ENCODE data around the gene POLR3H. TPM values are rescaled to one million over a fixed set of nuclear protein-coding genes. Genes with fewer than 3 reads are reported as not detected.

The POLR3H gene
- total and polyA plus RNA-seq, 2 donors (not counting 1 experiment from before 2014, with no cell fraction given) = 12.4 to 32.1 TPM

DNA sequence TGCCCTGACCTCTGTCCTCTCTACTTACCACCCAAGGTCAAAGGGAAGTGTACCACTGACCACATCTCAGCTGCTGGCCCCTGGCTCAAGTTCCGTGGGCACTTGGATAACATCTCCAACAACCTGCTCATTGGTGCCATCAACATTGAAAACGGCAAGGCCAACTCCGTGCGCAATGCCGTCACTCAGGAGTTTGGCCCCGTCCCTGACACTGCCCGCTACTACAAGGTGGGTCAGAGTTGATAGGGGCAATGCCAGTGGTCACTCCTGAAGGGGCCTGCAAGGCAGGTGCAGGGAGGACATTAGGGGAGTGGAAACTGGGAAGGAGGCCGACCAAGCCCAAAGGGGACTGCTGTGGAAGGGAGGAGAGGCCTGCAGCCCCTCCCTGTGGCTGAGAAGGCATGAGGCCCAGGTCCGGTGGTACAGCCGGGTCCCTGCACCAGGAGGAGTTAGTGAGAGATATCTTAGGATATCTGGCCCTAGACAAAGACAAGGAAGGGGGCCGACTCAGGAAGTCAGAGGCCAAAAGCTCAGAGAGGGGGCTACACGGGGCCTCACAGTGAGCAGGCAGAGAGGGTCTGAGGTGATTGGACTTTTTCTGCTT lies 17.9 kb downstream of the POLR3H start:
- no peaks in the 10 kb centered on the region for H3K9me3 Mint-ChIP-seq (ENCODE audit: insufficient read depth)
- ChIA-PET POLR2A (interaction anchor here (1.9 kb wide), 1 partner anchor 145 kb away, joined by 6 read pairs; the partner anchor contains the start of gene TEF), CTCF (interaction anchor here (0.7 to 13.2 kb wide), 25 partner anchors 9 to 604 kb away, joined by 3 to 228 read pairs (median 4); partner anchors contain the start of genes ACO2, DESI1, PHF5A and PMM1)
- no peak overlapping the region for H3K4me2 ChIP-seq (replicated peaks; ENCODE audit: low read depth, low read length, poor library complexity, severe bottlenecking)
- no peaks in the 10 kb centered on the region for H3K27me3 ChIP-seq (replicated peaks in 1 of 4; ENCODE audit: control extremely low read depth in 1 of 4, control insufficient read depth in 3 of 4, insufficient read depth in 4 of 4, low read length in 3 of 4)
- TF ChIP-seq EZH2 (IDR thresholded peaks at IDR 0.05; ENCODE audit: borderline replicate concordance, insufficient read depth, low read depth, low read length, poor library complexity, severe bottlenecking) = no peak
- TF ChIP-seq, protein P1, sequence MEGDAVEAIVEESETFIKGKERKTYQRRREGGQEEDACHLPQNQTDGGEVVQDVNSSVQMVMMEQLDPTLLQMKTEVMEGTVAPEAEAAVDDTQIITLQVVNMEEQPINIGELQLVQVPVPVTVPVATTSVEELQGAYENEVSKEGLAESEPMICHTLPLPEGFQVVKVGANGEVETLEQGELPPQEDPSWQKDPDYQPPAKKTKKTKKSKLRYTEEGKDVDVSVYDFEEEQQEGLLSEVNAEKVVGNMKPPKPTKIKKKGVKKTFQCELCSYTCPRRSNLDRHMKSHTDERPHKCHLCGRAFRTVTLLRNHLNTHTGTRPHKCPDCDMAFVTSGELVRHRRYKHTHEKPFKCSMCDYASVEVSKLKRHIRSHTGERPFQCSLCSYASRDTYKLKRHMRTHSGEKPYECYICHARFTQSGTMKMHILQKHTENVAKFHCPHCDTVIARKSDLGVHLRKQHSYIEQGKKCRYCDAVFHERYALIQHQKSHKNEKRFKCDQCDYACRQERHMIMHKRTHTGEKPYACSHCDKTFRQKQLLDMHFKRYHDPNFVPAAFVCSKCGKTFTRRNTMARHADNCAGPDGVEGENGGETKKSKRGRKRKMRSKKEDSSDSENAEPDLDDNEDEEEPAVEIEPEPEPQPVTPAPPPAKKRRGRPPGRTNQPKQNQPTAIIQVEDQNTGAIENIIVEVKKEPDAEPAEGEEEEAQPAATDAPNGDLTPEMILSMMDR (IDR thresholded peaks at IDR 0.05) = no peak
- DNase-seq (no peak), ATAC-seq (ENCODE audit: low read depth) (no peak)
- H3K4me1 ChIP-seq (ENCODE audit: control insufficient read depth in 2 of 2, insufficient read depth in 2 of 2, low read length in 2 of 2) = peaks cover 7 to 12% of the 10 kb centered on the region in 2 donors
- no peaks in the 10 kb centered on the region for H3K79me2 ChIP-seq (ENCODE audit: control insufficient read depth, insufficient read depth, low read length)
- peak overlapping the region; percentile 16 to 33 for H3K27ac ChIP-seq (ENCODE audit: low read length in 2 of 2)
- no peak overlapping the region for H3K4me3 ChIP-seq (ENCODE audit: control extremely low read depth in 1 of 5, extremely low read depth in 1 of 5, insufficient read depth in 1 of 5, low read depth in 2 of 5, low read length in 4 of 5)
- intact Hi-C loops (cut with micrococcal nuclease) = loop anchor here (1.0 kb wide), 1 partner anchor 123 kb away; no protein-coding TSS in a partner anchor
- no peaks in the 10 kb centered on the region for H3K9me3 ChIP-seq (ENCODE audit: control extremely low read depth in 1 of 3, control insufficient read depth in 2 of 3, insufficient read depth in 1 of 3, low read length in 2 of 3)
- H3K36me3 ChIP-seq (replicated peaks in 1 of 2; ENCODE audit: control extremely low read depth in 1 of 2, control insufficient read depth in 1 of 2, extremely low read depth in 1 of 2, insufficient read depth in 2 of 2, low read length in 1 of 2) = peaks cover 0 to 74% of the 10 kb centered on the region in 2 experiments
- H3K4me3 Mint-ChIP-seq = no peak overlapping the region
- no peak overlapping the region for H3K9ac ChIP-seq (ENCODE audit: low read length)
- WGBS (ENCODE audit: insufficient coverage) = 81% methylated on average over 11 of the region's 12 CpGs
- peaks cover 15% of the 10 kb centered on the region for H3K4me1 Mint-ChIP-seq
- no peak overlapping the region for H2AFZ ChIP-seq (ENCODE audit: insufficient read depth, low read depth, low read length, poor library complexity, severe bottlenecking)
- H3K27me3 Mint-ChIP-seq = no peaks in the 10 kb centered on the region
- H4K20me1 ChIP-seq (ENCODE audit: control insufficient read depth, insufficient read depth, low read length, poor library complexity, severe bottlenecking) = peaks cover 26% of the 10 kb centered on the region
- H3K27ac Mint-ChIP-seq = peak overlapping the region; percentile 74

Measured in B cell (primary cell).